Endothelial cell of umbilical vein (primary cell): ENCODE results near the gene PBX2. TPM values are rescaled to one million over a fixed set of nuclear protein-coding genes. Genes with fewer than 3 reads are reported as not detected.

ENCODE experiments used
- BruUV-seq: library from RNA; stranded (reverse); fragments of 400-500 nt; replicated peaks from 2 replicates; lab custom pipeline; 2021; lab: Mats Ljungman, UMichigan
- CTCF ChIA-PET: fragments of 300-600, 350-600 bp; sonication (Branson Sonifier 250); formaldehyde crosslinking; loops from one replicate; lab custom pipeline; 2021; ENCODE audit warnings: antibody characterized with exemption, inconsistent platforms; lab: Charles Lee
- POLR2A ChIA-PET: fragments of 300-600, 350-600 bp; sonication (Branson Sonifier 250); formaldehyde crosslinking; loops from one replicate; lab custom pipeline; 2021; ENCODE audit warnings: antibody characterized with exemption, inconsistent platforms; lab: Charles Lee
- DNase-seq: peaks from one replicate; pipeline ENCODE4 v3.0.0-alpha.2; 2011; ENCODE audit warnings: low read depth, low spot score
- FAIRE-seq: peaks from 2 replicates; lab custom pipeline; 2011; peaks lifted over from hg19 to GRCh38; lab: Jason Lieb, UNC
- H2AFZ ChIP-seq: 2 replicates; pipeline ENCODE4 v1.6.0; 2012; ENCODE audit warnings: low read depth, low read length, control low read depth, inconsistent platforms
- H3K27ac ChIP-seq: 2 replicates; pipeline ENCODE4 v1.5.1; 2011; ENCODE audit warnings: low read depth, mild to moderate bottlenecking, control low read depth, low read length, moderate library complexity; ENCODE audit not compliant: insufficient read depth
- H3K27me3 ChIP-seq, 2 experiments: 2 replicates each; pipeline versions ENCODE4 v1.6.0 to v1.6.1; 2011; ENCODE audit warnings: low read length in 2 of 2, mixed read lengths in 1 of 2; ENCODE audit not compliant: control insufficient read depth in 2 of 2, insufficient read depth in 2 of 2
- H3K36me3 ChIP-seq, 2 experiments: 2 replicates in 1 of 2; 3 replicates in 1 of 2; pipeline ENCODE4 v1.5.1; 2011; ENCODE audit warnings: low read length in 2 of 2, mild to moderate bottlenecking in 1 of 2, moderate library complexity in 1 of 2; ENCODE audit not compliant: control insufficient read depth in 2 of 2, insufficient read depth in 2 of 2; ENCODE audit errors: extremely low read depth in 1 of 2
- H3K4me1 ChIP-seq: 3 replicates; pipeline ENCODE4 v1.5.1; 2011; ENCODE audit warnings: mild to moderate bottlenecking, low read length; ENCODE audit not compliant: control insufficient read depth, insufficient read depth; ENCODE audit errors: extremely low read depth
- H3K4me2 ChIP-seq: 2 replicates; pipeline ENCODE4 v1.6.1; 2011; ENCODE audit warnings: low read length, control low read depth, mixed read lengths; ENCODE audit not compliant: insufficient read depth
- H3K4me3 ChIP-seq, 3 experiments: fragments of 200-600 bp in 1 of 3; sonication (generic), shearing (Covaris generic) in 1 of 3; replicated peaks in 1 of 3; 2 replicates each; pipeline ENCODE4 v1.5.1; 2011 to 2016; ENCODE audit warnings: control low read depth in 3 of 3, low read length in 3 of 3, mild to moderate bottlenecking in 2 of 3, inconsistent platforms in 1 of 3, low read depth in 1 of 3, moderate library complexity in 1 of 3; ENCODE audit not compliant: insufficient read depth in 1 of 3
- H3K79me2 ChIP-seq: 2 replicates; pipeline ENCODE4 v1.6.0; 2012; ENCODE audit warnings: low read length, inconsistent platforms; ENCODE audit not compliant: control insufficient read depth, insufficient read depth
- H3K9ac ChIP-seq: replicated peaks from 2 replicates; pipeline ENCODE3; 2011; ENCODE audit warnings: low read length, control low read depth; ENCODE audit not compliant: insufficient read depth; ENCODE audit errors: extremely low read depth
- H3K9me1 ChIP-seq: replicated peaks from 3 replicates; pipeline ENCODE4 v1.6.0; 2011; ENCODE audit warnings: mild to moderate bottlenecking, low read length; ENCODE audit not compliant: control insufficient read depth, insufficient read depth; ENCODE audit errors: extremely low read depth
- H3K9me3 ChIP-seq: replicated peaks from 2 replicates; pipeline ENCODE4 v1.5.1; 2012; ENCODE audit warnings: low read length, inconsistent platforms; ENCODE audit not compliant: control insufficient read depth, insufficient read depth
- H4K20me1 ChIP-seq: replicated peaks from 2 replicates; pipeline ENCODE3; 2011; ENCODE audit warnings: mild to moderate bottlenecking, low read length; ENCODE audit not compliant: control insufficient read depth, insufficient read depth; ENCODE audit errors: extremely low read depth
- EZH2 ChIP-seq: IDR thresholded peaks from 2 replicates; pipeline ENCODE4 v1.6.1; 2012; ENCODE audit warnings: borderline replicate concordance, low read depth, mild to moderate bottlenecking, moderate library complexity, low read length, inconsistent platforms; ENCODE audit not compliant: severe bottlenecking
- FOS ChIP-seq: IDR thresholded peaks from 2 replicates; pipeline ENCODE4 v1.6.1; 2011; ENCODE audit warnings: mild to moderate bottlenecking, low read length, moderate library complexity, borderline replicate concordance; ENCODE audit not compliant: insufficient read depth
- GATA2 ChIP-seq: IDR thresholded peaks from 2 replicates; pipeline ENCODE4 v1.7.0; 2011; ENCODE audit warnings: low read depth, mild to moderate bottlenecking, moderate library complexity, mixed read lengths, low read length; ENCODE audit not compliant: insufficient read length, insufficient read depth
- JUN ChIP-seq: IDR thresholded peaks from 2 replicates; pipeline ENCODE4 v1.6.1; 2011; ENCODE audit warnings: borderline replicate concordance, low read depth; ENCODE audit not compliant: insufficient read length, insufficient read depth
- MYC ChIP-seq: IDR thresholded peaks from one replicate; pipeline ENCODE4 v1.6.1; 2011; ENCODE audit warnings: mild to moderate bottlenecking, low read depth, low read length
- POLR2A ChIP-seq: IDR thresholded peaks from 2 replicates; pipeline ENCODE4 v1.6.1; 2012; ENCODE audit warnings: low read depth, mild to moderate bottlenecking, control low read depth, low read length
- POLR2AphosphoS5 ChIP-seq: IDR thresholded peaks from 2 replicates; pipeline ENCODE4 v1.6.1; 2012; ENCODE audit warnings: low read depth, mild to moderate bottlenecking, control low read depth, low read length, moderate library complexity; ENCODE audit not compliant: insufficient read depth
- dilution Hi-C: fragments of 300-500 bp; cut with MboI; formaldehyde crosslinking; loops from one replicate; pipeline ENCODE4 v1.15.0; 2019; ENCODE audit warnings: low sequenced_read_pairs; ENCODE audit not compliant: extremely low pct_ligation_motif_present
- intact Hi-C: fragments of 100-400 bp; cut with micrococcal nuclease; formaldehyde crosslinking; loops from one replicate; pipeline ENCODE4 v1.10.0; 2022
- polyA plus RNA-seq, 4 experiments: library from polyadenylated mRNA; depleted of rRNA in 3 of 4; stranded (reverse) in 3 of 4; unstranded in 1 of 4; fragments of >200 nt; gene quantifications; 2 replicates each; pipeline versions ENCODE4 v1.2.1 to v1.2.3, GENCODE V29; 2011 to 2012; ENCODE audit warnings: missing spikeins in 1 of 4
- total RNA-seq: library from RNA; stranded (reverse); gene quantifications from 2 replicates; pipeline ENCODE4 v1.2.3, GENCODE V29; 2021
- TF ChIP-seq, protein P1 (sequence below): IDR thresholded peaks from 2 replicates; pipeline ENCODE4 v1.6.1; 2011; ENCODE audit not compliant: insufficient read depth, insufficient read length
- TF ChIP-seq, protein P2 (sequence below), 2 donors: IDR thresholded peaks; 1 replicate in 1 of 2; 2 replicates in 1 of 2; pipeline ENCODE4 v1.5.1; 2011; ENCODE audit warnings: low read length in 2 of 2, mild to moderate bottlenecking in 2 of 2, moderate library complexity in 2 of 2, control low read depth in 1 of 2, inconsistent platforms in 1 of 2, low read depth in 1 of 2; ENCODE audit not compliant: insufficient read depth in 1 of 2; ENCODE audit errors: extremely low read depth in 1 of 2

The PBX2 gene
- total and polyA plus RNA-seq, 2 donors (not counting 3 experiments of a cell fraction or from before 2014, with no cell fraction given) = 82.3 to 100 TPM

DNA sequence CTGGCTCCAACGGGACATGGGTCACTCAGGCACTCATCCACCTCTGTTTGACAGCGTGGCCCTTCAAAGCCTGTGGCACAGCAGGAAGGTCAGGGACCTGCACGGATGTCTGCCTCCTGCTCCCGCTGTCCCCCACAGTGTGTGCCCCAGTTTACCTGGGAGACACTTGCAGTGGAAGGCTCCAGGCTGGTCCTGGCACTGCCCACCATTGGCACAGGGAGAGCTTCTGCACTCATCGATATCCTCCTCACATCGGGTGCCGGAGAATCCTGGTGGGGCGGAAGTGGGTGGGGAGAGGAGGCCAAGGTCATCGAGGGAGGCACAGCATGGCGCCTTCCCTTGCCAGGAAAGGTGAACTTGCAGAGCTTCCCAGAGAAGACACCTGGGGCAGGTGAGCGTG is 27.0 kb upstream of the PBX2 start:
- DNase-seq (no peak), FAIRE-seq (no peak)
- Histone ChIP-seq H2AFZ (no peak overlapping the region), H4K20me1 (no peaks in the 10 kb centered on the region), H3K79me2 (no peaks in the 10 kb centered on the region), H3K9ac (no peak overlapping the region), H3K27me3 (no peaks in the 10 kb centered on the region), H3K27ac (no peak overlapping the region), H3K4me3 (no peak overlapping the region), H3K4me2 (no peak overlapping the region), H3K4me1 (no peaks in the 10 kb centered on the region), H3K36me3 (peaks cover 15 to 21% of the 10 kb centered on the region in 2 experiments), H3K9me3 (no peaks in the 10 kb centered on the region), H3K9me1 (no peaks in the 10 kb centered on the region)
- TF ChIP-seq POLR2AphosphoS5 = no peak
- no peak for TF ChIP-seq JUN
- TF ChIP-seq FOS = no peak
- no peak for TF ChIP-seq GATA2
- TF ChIP-seq EZH2 = no peak
- TF ChIP-seq, protein P1, sequence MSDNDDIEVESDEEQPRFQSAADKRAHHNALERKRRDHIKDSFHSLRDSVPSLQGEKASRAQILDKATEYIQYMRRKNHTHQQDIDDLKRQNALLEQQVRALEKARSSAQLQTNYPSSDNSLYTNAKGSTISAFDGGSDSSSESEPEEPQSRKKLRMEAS = no peak
- TF ChIP-seq MYC = no peak
- TF ChIP-seq POLR2A = no peak
- TF ChIP-seq, protein P2, sequence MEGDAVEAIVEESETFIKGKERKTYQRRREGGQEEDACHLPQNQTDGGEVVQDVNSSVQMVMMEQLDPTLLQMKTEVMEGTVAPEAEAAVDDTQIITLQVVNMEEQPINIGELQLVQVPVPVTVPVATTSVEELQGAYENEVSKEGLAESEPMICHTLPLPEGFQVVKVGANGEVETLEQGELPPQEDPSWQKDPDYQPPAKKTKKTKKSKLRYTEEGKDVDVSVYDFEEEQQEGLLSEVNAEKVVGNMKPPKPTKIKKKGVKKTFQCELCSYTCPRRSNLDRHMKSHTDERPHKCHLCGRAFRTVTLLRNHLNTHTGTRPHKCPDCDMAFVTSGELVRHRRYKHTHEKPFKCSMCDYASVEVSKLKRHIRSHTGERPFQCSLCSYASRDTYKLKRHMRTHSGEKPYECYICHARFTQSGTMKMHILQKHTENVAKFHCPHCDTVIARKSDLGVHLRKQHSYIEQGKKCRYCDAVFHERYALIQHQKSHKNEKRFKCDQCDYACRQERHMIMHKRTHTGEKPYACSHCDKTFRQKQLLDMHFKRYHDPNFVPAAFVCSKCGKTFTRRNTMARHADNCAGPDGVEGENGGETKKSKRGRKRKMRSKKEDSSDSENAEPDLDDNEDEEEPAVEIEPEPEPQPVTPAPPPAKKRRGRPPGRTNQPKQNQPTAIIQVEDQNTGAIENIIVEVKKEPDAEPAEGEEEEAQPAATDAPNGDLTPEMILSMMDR (IDR thresholded peaks at IDR 0.05; ENCODE audit: extremely low read depth in 1 of 2, insufficient read depth in 1 of 2, low read depth in 1 of 2, low read length in 2 of 2) = no peak
- ChIA-PET CTCF (no interaction called here), POLR2A (no interaction called here)
- dilution Hi-C loops = no loop called here
- no TSS peak for BruUV-seq
- intact Hi-C loops = no loop called here
